GM10847 (cell line): ENCODE measurements around the gene NFKB1.

ENCODE experiments used
- POLR2A ChIP-seq: IDR thresholded peaks from 2 replicates; pipeline ENCODE4 v1.6.1; 2011; ENCODE audit not compliant: insufficient read length; ENCODE audit errors: extremely low read depth

NFKB1 gene

GRCh38 chr4:102492531-102493241 is 8.5 kb upstream of the NFKB1 start:
- TF ChIP-seq POLR2A: no peak

GRCh38 chr4:102493257-102493656 is 7.9 kb upstream of the NFKB1 start:
- no peak for TF ChIP-seq POLR2A

GRCh38 chr4:102493794-102494193 is 7.4 kb upstream of the NFKB1 start:
- TF ChIP-seq POLR2A: no peak

- no peak for TF ChIP-seq POLR2A
These were observed 6.6 kb upstream of the NFKB1 start for GRCh38 chr4:102494603-102495002.

- TF ChIP-seq POLR2A: no peak
These were observed 3.2 kb upstream of the NFKB1 start for GRCh38 chr4:102497986-102498385.

- no peak for TF ChIP-seq POLR2A
These were observed 835 bp upstream of the NFKB1 start for GRCh38 chr4:102500352-102500695.

- peak; percentile 23 for TF ChIP-seq POLR2A
These were observed 213 bp downstream of the NFKB1 start for GRCh38 chr4:102501447-102501696.

GRCh38 chr4:102502543-102502818 is 1.3 kb downstream of the NFKB1 start:
- TF ChIP-seq POLR2A: no peak

- TF ChIP-seq POLR2A: no peak
These were observed 2.2 kb downstream of the NFKB1 start for GRCh38 chr4:102503301-102503746.

- no peak for TF ChIP-seq POLR2A
These were observed 3.0 kb downstream of the NFKB1 start for GRCh38 chr4:102503831-102504786.

- TF ChIP-seq POLR2A: no peak
These were observed 3.8 kb downstream of the NFKB1 start for GRCh38 chr4:102504941-102505340.

GRCh38 chr4:102505708-102506107 is 4.5 kb downstream of the NFKB1 start:
- no peak for TF ChIP-seq POLR2A

- TF ChIP-seq POLR2A: no peak
These were observed 5.4 kb downstream of the NFKB1 start for GRCh38 chr4:102506523-102506922.

GRCh38 chr4:102511830-102512605 is 10.9 kb downstream of the NFKB1 start:
- no peak for TF ChIP-seq POLR2A

- no peak for TF ChIP-seq POLR2A
These were observed 13.3 kb downstream of the NFKB1 start for GRCh38 chr4:102514298-102514964.
